Ascending aorta (tissue), 2 donors: Measurements from ENCODE around the gene MED8. TPM values are rescaled to one million over a fixed set of nuclear protein-coding genes. Genes with fewer than 3 reads are reported as not detected.
"Not testable (repeated sequence)": the region's sequence is repeated elsewhere in the genome, so short reads cannot be mapped to it uniquely, and the experiment has no call there.

Source experiments
- DNase-seq, 2 donors: peaks; one replicate each; pipeline ENCODE4 v3.0.0-alpha.2; 2019; ENCODE audit warnings: low spot score in 2 of 2
- H3K27ac ChIP-seq, 2 donors: fragments of 200-600 bp; sonication (generic); one replicate each; pipeline ENCODE4 v1.5.1; 2016 to 2017; ENCODE audit warnings: mild to moderate bottlenecking in 1 of 2
- H3K27me3 ChIP-seq: fragments of 200-600 bp; sonication (generic); one replicate; pipeline ENCODE4 v1.5.1; 2017
- H3K36me3 ChIP-seq, 2 donors: fragments of 200-600 bp; sonication (generic); one replicate each; pipeline ENCODE4 v1.5.1; 2016
- H3K4me1 ChIP-seq, 2 donors: fragments of 200-600 bp; sonication (generic); one replicate each; pipeline ENCODE4 v1.5.1; 2016 to 2017; ENCODE audit warnings: mild to moderate bottlenecking in 1 of 2
- H3K4me3 ChIP-seq, 2 donors: fragments of 200-600 bp; sonication (generic); one replicate each; pipeline ENCODE4 v1.5.1; 2016 to 2017; ENCODE audit warnings: mild to moderate bottlenecking in 1 of 2
- H3K9me3 ChIP-seq, 2 donors: fragments of 200-600 bp; sonication (generic); one replicate each; pipeline ENCODE4 v1.5.1; 2016
- intact Hi-C: fragments of 100-400 bp; cut with DNase I; formaldehyde crosslinking; loops from one replicate; pipeline ENCODE4 v1.15.1; 2023
- total RNA-seq: library from RNA; depleted of rRNA; stranded (reverse); fragments of >200 nt; gene quantifications from one replicate; pipeline ENCODE4 v1.1.0, GENCODE V29; 2016
- TF ChIP-seq, protein P1 (sequence below), 3 experiments: fragments of 200-600 bp in 2 of 3; fragments of 450-650 bp in 1 of 3; sonication (generic) in 2 of 3; IDR thresholded peaks; one replicate each; pipeline ENCODE4 v1.5.1; 2016 to 2019; ENCODE audit warnings: antibody characterized with exemption in 3 of 3, mild to moderate bottlenecking in 1 of 3, moderate library complexity in 1 of 3

The MED8 gene
- total RNA-seq, 1 donor from 2014 or later, result 15.3 TPM

DNA sequence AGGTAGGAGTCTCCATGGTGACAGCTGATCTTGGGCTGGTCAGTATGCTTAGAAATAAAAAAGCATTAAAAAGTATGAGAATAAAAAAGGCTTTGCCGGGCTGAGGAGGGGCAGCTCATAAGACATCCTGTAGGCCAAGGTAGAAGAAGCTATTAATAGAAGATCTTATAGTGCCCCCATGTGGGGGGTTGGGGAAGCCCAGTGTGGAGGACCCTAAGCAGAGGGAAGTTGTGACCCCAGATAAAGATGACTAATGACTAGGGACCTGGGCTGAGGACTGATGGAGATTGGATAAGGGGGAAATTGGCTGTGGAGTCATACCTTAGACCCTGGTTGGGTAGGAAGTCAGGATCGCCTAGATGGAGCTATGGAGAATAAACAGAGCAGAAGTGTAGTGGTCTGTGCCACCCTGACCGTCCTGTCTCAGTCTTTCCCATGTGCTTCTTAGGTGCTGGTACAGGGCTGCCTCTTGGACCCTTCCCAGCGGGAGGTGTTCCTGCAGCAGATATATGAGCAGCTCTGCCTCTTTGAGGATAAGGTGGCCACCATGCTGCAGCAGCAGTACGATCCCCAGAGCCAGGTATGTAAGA, 25.1 kb upstream of the MED8 start:
- H3K27me3 ChIP-seq, result no peaks in the 10 kb centered on the region
- TF ChIP-seq, protein P1, sequence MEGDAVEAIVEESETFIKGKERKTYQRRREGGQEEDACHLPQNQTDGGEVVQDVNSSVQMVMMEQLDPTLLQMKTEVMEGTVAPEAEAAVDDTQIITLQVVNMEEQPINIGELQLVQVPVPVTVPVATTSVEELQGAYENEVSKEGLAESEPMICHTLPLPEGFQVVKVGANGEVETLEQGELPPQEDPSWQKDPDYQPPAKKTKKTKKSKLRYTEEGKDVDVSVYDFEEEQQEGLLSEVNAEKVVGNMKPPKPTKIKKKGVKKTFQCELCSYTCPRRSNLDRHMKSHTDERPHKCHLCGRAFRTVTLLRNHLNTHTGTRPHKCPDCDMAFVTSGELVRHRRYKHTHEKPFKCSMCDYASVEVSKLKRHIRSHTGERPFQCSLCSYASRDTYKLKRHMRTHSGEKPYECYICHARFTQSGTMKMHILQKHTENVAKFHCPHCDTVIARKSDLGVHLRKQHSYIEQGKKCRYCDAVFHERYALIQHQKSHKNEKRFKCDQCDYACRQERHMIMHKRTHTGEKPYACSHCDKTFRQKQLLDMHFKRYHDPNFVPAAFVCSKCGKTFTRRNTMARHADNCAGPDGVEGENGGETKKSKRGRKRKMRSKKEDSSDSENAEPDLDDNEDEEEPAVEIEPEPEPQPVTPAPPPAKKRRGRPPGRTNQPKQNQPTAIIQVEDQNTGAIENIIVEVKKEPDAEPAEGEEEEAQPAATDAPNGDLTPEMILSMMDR (IDR thresholded peaks at IDR 0.05), result peak; percentile 44 to 54 (median 49)
- H3K27ac ChIP-seq, result no peak overlapping the region
- H3K4me3 ChIP-seq, result no peak overlapping the region
- H3K4me1 ChIP-seq, result no peaks in the 10 kb centered on the region
- peaks cover 48 to 50% of the 10 kb centered on the region in 2 donors for H3K36me3 ChIP-seq
- DNase-seq, result no peak
- H3K9me3 ChIP-seq, result no peaks in the 10 kb centered on the region
- intact Hi-C loops, result loop anchor here (1.0 kb wide), 1 partner anchor 187 kb away; no protein-coding TSS in a partner anchor

DNA sequence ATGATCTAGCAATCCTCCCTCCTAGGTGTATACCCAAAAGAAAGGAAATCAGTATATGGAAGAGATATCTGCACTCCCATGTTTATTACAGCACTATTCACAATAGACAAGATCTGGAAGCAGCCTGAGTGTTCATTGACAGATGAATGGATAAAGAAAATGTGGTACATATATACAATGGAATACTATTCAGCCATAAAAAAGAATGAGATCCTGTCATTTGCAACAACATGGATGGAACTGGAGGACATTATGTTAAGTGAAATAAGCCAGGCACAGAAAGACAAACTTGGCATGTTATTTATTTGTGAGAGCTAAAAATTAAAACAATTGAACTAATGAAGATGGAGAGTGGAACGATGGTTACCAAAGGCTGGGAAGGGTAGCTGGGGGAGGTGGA, 23.8 kb upstream of the MED8 start:
- DNase-seq, intact Hi-C loops, H3K27me3 ChIP-seq, H3K27ac ChIP-seq, H3K4me3 ChIP-seq, H3K4me1 ChIP-seq, H3K9me3 ChIP-seq: not testable (repeated sequence)
- peaks cover 41 to 43% of the 10 kb centered on the region in 2 donors for H3K36me3 ChIP-seq

DNA sequence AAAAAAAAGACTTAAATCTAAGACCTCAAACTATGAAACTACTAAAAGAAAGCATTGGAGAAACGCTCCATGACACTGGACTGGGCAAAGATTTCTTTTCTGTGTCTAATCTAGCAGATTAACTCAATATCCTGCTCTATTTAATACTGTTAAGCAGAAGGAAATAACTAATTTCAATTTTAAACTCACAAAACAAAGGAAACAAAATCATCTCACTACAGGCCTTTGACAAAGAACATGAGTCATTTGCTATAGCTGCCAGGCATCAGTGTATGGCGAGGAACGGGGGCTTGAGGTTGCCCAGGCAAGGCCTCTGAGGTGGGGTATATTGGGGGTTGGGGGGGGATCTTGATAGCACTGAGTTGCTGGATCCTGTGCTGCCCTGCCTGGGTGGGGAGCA, 21.0 kb upstream of the MED8 start:
- Histone ChIP-seq H3K9me3 (no peaks in the 10 kb centered on the region), H3K4me1 (no peaks in the 10 kb centered on the region), H3K27ac (no peak overlapping the region), H3K4me3 (no peak overlapping the region), H3K27me3 (no peaks in the 10 kb centered on the region), H3K36me3 (peaks cover 37 to 41% of the 10 kb centered on the region in 2 donors)
- DNase-seq, result no peak
- intact Hi-C loops, result no loop called here
- TF ChIP-seq, protein P1 (IDR thresholded peaks at IDR 0.05), result no peak

DNA sequence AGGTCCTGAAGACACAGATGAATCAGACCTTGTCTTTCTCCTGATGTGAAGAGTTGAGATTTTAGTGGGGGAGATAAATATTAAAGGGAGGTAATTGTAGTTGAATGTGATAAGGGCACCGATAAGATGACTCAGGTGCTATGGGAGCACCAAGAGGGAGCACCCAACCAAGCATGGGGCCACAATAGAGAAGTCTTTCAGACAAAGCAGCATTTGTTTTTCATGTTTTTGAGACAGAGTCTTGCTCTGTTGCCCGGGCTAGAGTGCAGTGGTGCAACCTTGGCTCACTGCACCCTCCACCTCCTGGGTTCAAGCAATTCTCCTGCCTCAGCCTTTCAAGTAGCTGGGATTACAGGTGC, 16.3 kb upstream of the MED8 start:
- TF ChIP-seq, protein P1 (IDR thresholded peaks at IDR 0.05), result no peak
- H3K27me3 ChIP-seq, result no peaks in the 10 kb centered on the region
- H3K4me1 ChIP-seq, result no peaks in the 10 kb centered on the region
- no peak overlapping the region for H3K4me3 ChIP-seq
- intact Hi-C loops, result no loop called here
- peaks cover 59 to 60% of the 10 kb centered on the region in 2 donors for H3K36me3 ChIP-seq
- no peak overlapping the region for H3K27ac ChIP-seq
- DNase-seq, result no peak
- no peaks in the 10 kb centered on the region for H3K9me3 ChIP-seq

DNA sequence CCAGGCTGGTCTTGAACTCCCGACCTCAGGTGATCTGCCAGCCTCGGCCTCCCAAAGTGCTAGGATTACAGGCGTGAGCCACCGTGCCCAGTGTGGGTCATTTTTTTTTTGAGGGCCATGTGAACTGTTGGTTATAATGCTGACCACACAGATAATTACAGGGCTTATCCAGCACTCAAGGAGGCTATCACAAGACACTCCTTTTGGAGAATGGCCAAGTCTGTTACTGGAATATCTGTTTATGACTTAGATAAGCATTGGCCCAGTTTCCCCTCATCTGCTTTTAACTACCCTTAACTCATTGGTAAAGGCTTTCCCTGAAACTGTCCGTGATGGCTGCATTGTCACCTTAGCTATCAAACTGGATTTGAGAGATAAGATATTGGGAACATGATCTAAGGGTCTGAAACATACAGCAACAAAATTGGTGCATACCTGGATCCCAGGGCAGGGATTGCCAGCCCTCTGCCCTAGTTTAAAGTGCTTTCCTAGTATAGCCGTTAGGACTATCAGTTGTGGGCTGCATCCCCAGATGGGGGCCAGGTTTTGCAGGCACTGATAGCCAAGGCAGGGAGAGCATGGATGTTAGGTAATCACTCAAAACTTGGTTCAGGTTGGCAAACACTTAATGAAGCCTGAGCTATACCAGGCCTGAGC, 15.7 kb upstream of the MED8 start:
- TF ChIP-seq, protein P1 (IDR thresholded peaks at IDR 0.05), result no peak
- Histone ChIP-seq H3K36me3 (peaks cover 59 to 60% of the 10 kb centered on the region in 2 donors), H3K4me3 (no peak overlapping the region), H3K27me3 (no peaks in the 10 kb centered on the region), H3K9me3 (no peaks in the 10 kb centered on the region), H3K4me1 (no peaks in the 10 kb centered on the region), H3K27ac (no peak overlapping the region)
- intact Hi-C loops, result no loop called here
- DNase-seq, result no peak

DNA sequence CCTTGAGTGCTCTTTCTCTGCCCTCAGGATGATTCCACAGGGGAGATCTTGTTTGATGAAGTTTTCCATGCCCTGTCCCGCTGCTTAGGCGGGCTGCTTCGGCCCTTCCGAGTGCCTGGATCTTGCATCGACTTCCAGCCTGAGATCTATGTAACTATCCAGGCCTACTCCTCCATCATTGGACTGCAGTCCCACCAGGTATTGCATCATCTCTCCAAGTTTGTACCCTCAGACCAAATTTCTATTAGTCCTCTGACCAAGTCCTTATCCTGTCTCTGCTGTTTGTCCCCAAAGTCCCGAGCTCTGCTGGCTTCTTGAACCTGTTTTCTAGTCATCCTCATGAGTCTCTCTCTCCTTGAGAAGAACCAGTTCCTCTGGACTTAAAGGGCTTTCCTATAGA, 14.8 kb upstream of the MED8 start:
- TF ChIP-seq, protein P1 (IDR thresholded peaks at IDR 0.05), result no peak
- no peaks in the 10 kb centered on the region for H3K9me3 ChIP-seq
- no peaks in the 10 kb centered on the region for H3K27me3 ChIP-seq
- intact Hi-C loops, result no loop called here
- no peaks in the 10 kb centered on the region for H3K4me1 ChIP-seq
- no peak overlapping the region for H3K4me3 ChIP-seq
- no peak for DNase-seq
- no peak overlapping the region for H3K27ac ChIP-seq
- peaks cover 54 to 59% of the 10 kb centered on the region in 2 donors for H3K36me3 ChIP-seq
